ENCODE results near the gene CLPSL1. TPM values are rescaled to one million over a fixed set of nuclear protein-coding genes. Genes with fewer than 3 reads are reported as not detected.

Gene CLPSL1
- total RNA-seq, 2 donors from 2014 or later, result not detected

- intact Hi-C loops (cut with DNase I), result no loop called here
- DNase-seq (no peak), ATAC-seq (no peak)
Measured at GRCh38 chr6:35829306-35829705, 48.5 kb downstream of the CLPSL1 start.

GRCh38 chr6:35831257-35832007, 50.6 kb downstream of the CLPSL1 start:
- intact Hi-C loops (cut with DNase I), result no loop called here
- ATAC-seq, result no peak
- no peak for DNase-seq

GRCh38 chr6:35833536-35833935, 52.7 kb downstream of the CLPSL1 start:
- DNase-seq (no peak), ATAC-seq (no peak)
- intact Hi-C loops (cut with DNase I), result no loop called here

Other genes starting within 250 kb of the CLPSL1 start
- gene FKBP5, start 92.1 kb upstream of the CLPSL1 start, total RNA-seq, result 100 to 1,000 TPM; 101 to 117 TPM
- under 1 TPM; 0.21 to 0.29 TPM for gene ARMC12, start 44.0 kb upstream of the CLPSL1 start, total RNA-seq
- gene CLPSL2, start 4.4 kb upstream of the CLPSL1 start, total RNA-seq, result not detected
- not detected for gene CLPS, start 16.3 kb downstream of the CLPSL1 start, total RNA-seq
- not detected for gene LHFPL5, start 24.3 kb downstream of the CLPSL1 start, total RNA-seq
- gene SRPK1, start 140.1 kb downstream of the CLPSL1 start, total RNA-seq, result 10 to 100 TPM; 19.2 to 23.1 TPM
- under 1 TPM in 1 of 2 donors, not detected in 1; 0.06 TPM for gene SLC26A8, start 243.6 kb downstream of the CLPSL1 start, total RNA-seq
- 10 to 100 TPM; 36.1 to 38.4 TPM for gene MAPK14, start 246.8 kb downstream of the CLPSL1 start, total RNA-seq

All from left cardiac atrium (tissue), 4 donors.